Upper lobe of left lung (tissue), 6 donors: ENCODE data around the gene GABRD. TPM values are rescaled to one million over a fixed set of nuclear protein-coding genes. Genes with fewer than 3 reads are reported as not detected.

Experiments
- ATAC-seq, 2 donors: fragments of 200-7000 bp; cut with Tn5 transposase; one replicate each; pipeline ENCODE4 v1.9.1; 2022; ENCODE audit warnings: mild to moderate bottlenecking in 2 of 2, moderate library complexity in 2 of 2; ENCODE audit not compliant: low FRiP score in 2 of 2
- DNase-seq, 2 donors: peaks; one replicate each; pipeline ENCODE4 v3.0.0-alpha.2; 2019 to 2020
- H3K27ac ChIP-seq, 4 donors: fragments of 200-600 bp; sonication (generic); one replicate each; pipeline ENCODE4 v1.5.1; 2016 to 2019
- H3K27me3 ChIP-seq, 4 donors: fragments of 200-600 bp; sonication (generic); one replicate each; pipeline ENCODE4 v1.5.1; 2017 to 2019
- H3K36me3 ChIP-seq, 4 donors: fragments of 200-600 bp; sonication (generic); one replicate each; pipeline ENCODE4 v1.5.1; 2016 to 2019
- H3K4me1 ChIP-seq, 4 donors: fragments of 200-600 bp; sonication (generic); one replicate each; pipeline ENCODE4 v1.5.1; 2018 to 2019
- H3K4me3 ChIP-seq, 4 donors: fragments of 200-600 bp; sonication (generic); one replicate each; pipeline ENCODE4 v1.5.1; 2017 to 2019; ENCODE audit warnings: mild to moderate bottlenecking in 2 of 4, moderate library complexity in 1 of 4
- H3K9me3 ChIP-seq, 4 donors: fragments of 200-600 bp; sonication (generic); one replicate each; pipeline ENCODE4 v1.5.1; 2018 to 2019
- EP300 ChIP-seq, 4 donors: sonication (generic); formaldehyde crosslinking; IDR thresholded peaks; one replicate each; pipeline ENCODE4 v1.5.1; 2017; ENCODE audit warnings: antibody characterized with exemption in 4 of 4, control low read depth in 2 of 4
- POLR2A ChIP-seq, 4 donors: fragments of 450-650 bp; IDR thresholded peaks; one replicate each; pipeline ENCODE4 v1.5.1; 2016 to 2017; ENCODE audit warnings: antibody characterized with exemption in 4 of 4, mild to moderate bottlenecking in 2 of 4
- POLR2AphosphoS5 ChIP-seq, 2 donors: sonication (generic); formaldehyde crosslinking; IDR thresholded peaks; one replicate each; pipeline ENCODE4 v1.5.1; 2017; ENCODE audit warnings: antibody characterized with exemption in 2 of 2
- WGBS, 2 donors: methylation state at CpG; one replicate each; pipeline ENCODE4 v1.1.5; 2017 to 2018; 5-methylcytosine and 5-hydroxymethylcytosine counted together
- total RNA-seq, 6 donors: library from RNA; depleted of rRNA in 4 of 6; stranded (reverse); fragments of >200 nt in 4 of 6; gene quantifications; one replicate each; pipeline versions ENCODE4 v1.1.0 to v1.2.1, GENCODE V29; 2016 to 2021
- TF ChIP-seq, protein P1 (sequence below), 6 experiments: fragments of 450-650 bp in 4 of 6; fragments of 200-600 bp in 2 of 6; sonication (generic) in 2 of 6; IDR thresholded peaks; one replicate each; pipeline ENCODE4 v1.5.1; 2016 to 2019; ENCODE audit warnings: antibody characterized with exemption in 6 of 6
- donor health status: DM: no; HTN: no; CAD: no; lungs with moderate emphysema.
- donor health status: DM: no; HTN: yes; CAD: no; lungs with severe emphysema.

Gene GABRD
- total RNA-seq, 6 donors from 2014 or later, result 0.26 to 8.2 (median 1.2) TPM; not detected in 3

DNA sequence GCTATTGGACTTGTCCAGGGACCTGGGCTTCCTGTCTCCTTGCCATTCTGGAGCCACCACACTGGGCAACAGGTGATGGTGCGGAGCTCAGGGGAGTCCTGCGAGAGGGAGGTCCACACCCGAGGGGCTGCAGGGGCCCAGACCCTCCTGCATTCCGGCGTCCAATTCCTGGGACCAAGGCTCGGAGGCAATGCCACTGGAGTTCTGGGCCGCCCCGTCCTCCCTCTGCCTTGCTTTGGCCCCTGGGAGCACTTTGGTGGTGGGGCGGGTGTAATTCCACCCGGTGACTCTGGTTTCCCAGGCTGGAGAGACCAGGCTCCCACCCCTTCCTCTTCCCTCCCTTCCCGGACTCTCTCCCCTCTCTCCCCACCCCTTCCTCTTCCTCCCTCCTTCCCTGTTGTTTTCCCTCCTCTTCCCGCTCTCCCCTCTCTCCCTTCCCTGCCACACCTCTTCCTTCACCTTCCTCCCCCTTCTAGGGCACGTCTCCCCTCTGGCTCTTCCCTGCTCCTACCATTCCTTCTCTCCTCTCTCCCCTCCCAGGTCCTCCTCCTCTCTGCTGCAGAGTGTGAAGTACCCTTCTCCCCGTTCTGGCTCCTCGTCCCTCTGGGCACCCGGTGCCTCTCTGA is 33.0 kb downstream of the GABRD start:
- Histone ChIP-seq H3K36me3 (peaks cover 0 to 16% (median 6%) of the 10 kb centered on the region in 4 donors), H3K4me3 (peak overlapping the region in 3 of 4 donors; percentile 59 to 70 (median 68)), H3K27me3 (peaks cover 0 to 16% (median 7%) of the 10 kb centered on the region in 4 donors), H3K27ac (peak overlapping the region; percentile 81 to 90 (median 85)), H3K9me3 (no peaks in the 10 kb centered on the region), H3K4me1 (peaks cover 7 to 40% (median 12%) of the 10 kb centered on the region in 4 donors)
- peak in 1 of 2 donors; percentile 54 for ATAC-seq
- 56 to 68% methylated on average over 15 to 16 of the region's 16 CpGs for WGBS, 2 donors
- DNase-seq, result peak; percentile 65
- TF ChIP-seq POLR2A (IDR thresholded peaks at IDR 0.05), result peak in 2 of 4 donors; percentile 24 to 56
- TF ChIP-seq, protein P1, sequence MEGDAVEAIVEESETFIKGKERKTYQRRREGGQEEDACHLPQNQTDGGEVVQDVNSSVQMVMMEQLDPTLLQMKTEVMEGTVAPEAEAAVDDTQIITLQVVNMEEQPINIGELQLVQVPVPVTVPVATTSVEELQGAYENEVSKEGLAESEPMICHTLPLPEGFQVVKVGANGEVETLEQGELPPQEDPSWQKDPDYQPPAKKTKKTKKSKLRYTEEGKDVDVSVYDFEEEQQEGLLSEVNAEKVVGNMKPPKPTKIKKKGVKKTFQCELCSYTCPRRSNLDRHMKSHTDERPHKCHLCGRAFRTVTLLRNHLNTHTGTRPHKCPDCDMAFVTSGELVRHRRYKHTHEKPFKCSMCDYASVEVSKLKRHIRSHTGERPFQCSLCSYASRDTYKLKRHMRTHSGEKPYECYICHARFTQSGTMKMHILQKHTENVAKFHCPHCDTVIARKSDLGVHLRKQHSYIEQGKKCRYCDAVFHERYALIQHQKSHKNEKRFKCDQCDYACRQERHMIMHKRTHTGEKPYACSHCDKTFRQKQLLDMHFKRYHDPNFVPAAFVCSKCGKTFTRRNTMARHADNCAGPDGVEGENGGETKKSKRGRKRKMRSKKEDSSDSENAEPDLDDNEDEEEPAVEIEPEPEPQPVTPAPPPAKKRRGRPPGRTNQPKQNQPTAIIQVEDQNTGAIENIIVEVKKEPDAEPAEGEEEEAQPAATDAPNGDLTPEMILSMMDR (IDR thresholded peaks at IDR 0.05), result no peak
- no peak for TF ChIP-seq EP300 (IDR thresholded peaks at IDR 0.05)
- TF ChIP-seq POLR2AphosphoS5 (IDR thresholded peaks at IDR 0.05), result peak; percentile 47 to 48

DNA sequence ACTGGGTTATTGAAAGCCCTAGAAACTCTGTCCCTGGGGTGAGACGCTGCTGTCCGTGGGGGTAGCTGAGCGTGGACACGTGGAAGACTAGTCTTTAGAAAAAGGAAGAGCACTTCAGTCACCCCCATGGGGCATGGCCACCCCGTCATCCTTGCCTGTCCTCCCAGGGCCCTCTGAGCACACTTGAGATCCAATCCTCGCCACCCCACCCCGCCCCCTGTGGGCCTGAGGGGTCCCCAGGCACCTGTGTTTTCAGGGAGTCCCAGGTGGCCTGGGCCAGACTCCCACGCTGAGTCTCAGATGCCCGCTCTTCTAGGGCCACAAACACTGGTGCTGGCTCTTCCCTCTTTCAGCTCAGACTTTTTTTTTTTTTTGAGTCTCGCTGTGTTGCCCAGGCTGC is 33.6 kb downstream of the GABRD start:
- WGBS, 2 donors, result 90 to 100% methylated on average over 3 to 10 of the region's 10 CpGs

DNA sequence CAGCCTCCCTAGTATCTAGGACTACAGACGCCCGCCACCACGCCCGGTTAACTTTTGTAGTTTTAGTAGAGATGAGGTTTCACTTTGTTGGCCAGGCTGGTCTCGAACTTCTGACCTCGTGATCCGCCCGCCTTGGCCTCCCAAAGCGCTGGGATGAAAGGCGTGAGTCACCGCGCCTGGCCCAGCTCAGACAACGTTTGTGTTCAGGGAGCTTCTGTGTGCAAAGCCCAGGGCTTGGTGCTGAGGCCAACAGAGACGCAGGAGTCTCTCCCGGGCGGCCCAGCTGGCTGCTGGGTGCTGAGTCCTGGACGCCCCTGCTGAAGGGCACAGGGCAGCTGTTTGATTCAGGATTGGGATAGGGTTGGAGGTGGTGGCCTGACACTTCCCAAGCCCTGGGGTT is 34.1 kb downstream of the GABRD start:
- H3K27ac ChIP-seq, result peak overlapping the region; percentile 35 to 90 (median 82)
- TF ChIP-seq POLR2A (IDR thresholded peaks at IDR 0.05), result no peak
- no peak for TF ChIP-seq POLR2AphosphoS5 (IDR thresholded peaks at IDR 0.05)
- TF ChIP-seq, protein P1 (IDR thresholded peaks at IDR 0.05), result no peak
- no peak for TF ChIP-seq EP300 (IDR thresholded peaks at IDR 0.05)
- DNase-seq (peak in 1 of 2 donors; percentile 68), ATAC-seq (no peak)
- peaks cover 0 to 24% (median 6%) of the 10 kb centered on the region in 4 donors for H3K36me3 ChIP-seq
- peaks cover 0 to 15% (median 7%) of the 10 kb centered on the region in 4 donors for H3K27me3 ChIP-seq
- WGBS, 2 donors, result 83 to 90% methylated on average over 12 to 17 of the region's 17 CpGs
- peaks cover 7 to 40% (median 12%) of the 10 kb centered on the region in 4 donors for H3K4me1 ChIP-seq
- H3K9me3 ChIP-seq, result no peaks in the 10 kb centered on the region
- no peak overlapping the region for H3K4me3 ChIP-seq

More for the DNA sequence above, 33.6 kb downstream of the GABRD start:
- TF ChIP-seq POLR2AphosphoS5 (IDR thresholded peaks at IDR 0.05) (no peak), EP300 (IDR thresholded peaks at IDR 0.05) (no peak), POLR2A (IDR thresholded peaks at IDR 0.05) (no peak)
- TF ChIP-seq, protein P1 (IDR thresholded peaks at IDR 0.05), result no peak
- ATAC-seq (no peak), DNase-seq (no peak)
- peaks cover 0 to 22% (median 6%) of the 10 kb centered on the region in 4 donors for H3K36me3 ChIP-seq
- H3K27me3 ChIP-seq, result peaks cover 0 to 15% (median 7%) of the 10 kb centered on the region in 4 donors
- H3K4me1 ChIP-seq, result peaks cover 7 to 40% (median 12%) of the 10 kb centered on the region in 4 donors
- peak overlapping the region in 1 of 4 donors; percentile 70 for H3K4me3 ChIP-seq
- no peaks in the 10 kb centered on the region for H3K9me3 ChIP-seq
- H3K27ac ChIP-seq, result peak overlapping the region; percentile 76 to 90 (median 85)

DNA sequence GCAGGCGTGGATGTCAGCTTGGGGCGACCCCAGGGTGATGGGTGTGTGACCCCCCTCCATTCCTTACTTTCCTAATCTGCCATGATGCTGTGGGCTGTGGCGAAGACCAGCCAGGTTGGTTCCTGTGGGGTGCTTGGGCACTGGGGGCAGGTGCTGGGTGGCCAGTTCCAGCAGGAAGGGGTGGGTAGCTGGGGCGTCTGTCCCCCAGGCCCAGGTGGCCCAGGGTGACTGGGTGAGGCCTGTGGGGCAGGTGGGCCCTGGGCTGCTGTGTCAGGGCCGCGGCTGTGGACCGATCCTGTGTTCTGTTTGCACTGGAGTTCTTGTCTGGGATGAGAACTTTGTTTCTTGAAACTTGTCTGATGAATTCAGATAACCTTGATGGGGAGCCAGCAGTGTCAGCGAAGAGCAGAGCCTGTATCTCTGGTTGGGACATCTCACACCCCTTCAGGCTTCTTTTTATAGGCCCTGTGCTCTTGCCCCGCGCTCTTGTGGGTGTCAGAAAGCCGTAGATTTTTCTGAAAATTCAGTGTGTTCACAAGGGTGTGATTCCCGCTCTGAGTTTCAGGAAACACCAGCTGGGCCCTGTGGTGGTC is 34.7 kb downstream of the GABRD start:
- Histone ChIP-seq H3K27ac (peak overlapping the region; percentile 35 to 90 (median 82)), H3K4me1 (peaks cover 7 to 40% (median 14%) of the 10 kb centered on the region in 4 donors), H3K36me3 (peaks cover 0 to 24% (median 6%) of the 10 kb centered on the region in 4 donors), H3K27me3 (peaks cover 0 to 15% (median 7%) of the 10 kb centered on the region in 4 donors), H3K9me3 (no peaks in the 10 kb centered on the region), H3K4me3 (no peak overlapping the region)
- TF ChIP-seq, protein P1 (IDR thresholded peaks at IDR 0.05), result no peak
- TF ChIP-seq EP300 (IDR thresholded peaks at IDR 0.05), result no peak
- no peak for TF ChIP-seq POLR2A (IDR thresholded peaks at IDR 0.05)
- no peak for TF ChIP-seq POLR2AphosphoS5 (IDR thresholded peaks at IDR 0.05)
- 89 to 91% methylated on average over 9 to 12 of the region's 12 CpGs for WGBS, 2 donors
- ATAC-seq, result no peak
- DNase-seq, result no peak
